GM21576 (cell line): Measurements from ENCODE around the gene QPCTL.

Experiments used
- ATAC-seq: cut with Tn5 transposase; IDR thresholded peaks from one replicate; pipeline ENCODE4 v1.9.1; 2021; ENCODE audit warnings: mild to moderate bottlenecking, moderate library complexity; ENCODE audit not compliant: unreplicated experiment

Gene QPCTL

GRCh38 chr19:45692187-45693105 lies at the start of gene QPCTL:
Gene QPCTL, plus strand, starts transcription at chr19:45692666. Its CDS starts 38 bp downstream, at chr19:45692704.
- ATAC-seq: peak; percentile 81

DNA sequence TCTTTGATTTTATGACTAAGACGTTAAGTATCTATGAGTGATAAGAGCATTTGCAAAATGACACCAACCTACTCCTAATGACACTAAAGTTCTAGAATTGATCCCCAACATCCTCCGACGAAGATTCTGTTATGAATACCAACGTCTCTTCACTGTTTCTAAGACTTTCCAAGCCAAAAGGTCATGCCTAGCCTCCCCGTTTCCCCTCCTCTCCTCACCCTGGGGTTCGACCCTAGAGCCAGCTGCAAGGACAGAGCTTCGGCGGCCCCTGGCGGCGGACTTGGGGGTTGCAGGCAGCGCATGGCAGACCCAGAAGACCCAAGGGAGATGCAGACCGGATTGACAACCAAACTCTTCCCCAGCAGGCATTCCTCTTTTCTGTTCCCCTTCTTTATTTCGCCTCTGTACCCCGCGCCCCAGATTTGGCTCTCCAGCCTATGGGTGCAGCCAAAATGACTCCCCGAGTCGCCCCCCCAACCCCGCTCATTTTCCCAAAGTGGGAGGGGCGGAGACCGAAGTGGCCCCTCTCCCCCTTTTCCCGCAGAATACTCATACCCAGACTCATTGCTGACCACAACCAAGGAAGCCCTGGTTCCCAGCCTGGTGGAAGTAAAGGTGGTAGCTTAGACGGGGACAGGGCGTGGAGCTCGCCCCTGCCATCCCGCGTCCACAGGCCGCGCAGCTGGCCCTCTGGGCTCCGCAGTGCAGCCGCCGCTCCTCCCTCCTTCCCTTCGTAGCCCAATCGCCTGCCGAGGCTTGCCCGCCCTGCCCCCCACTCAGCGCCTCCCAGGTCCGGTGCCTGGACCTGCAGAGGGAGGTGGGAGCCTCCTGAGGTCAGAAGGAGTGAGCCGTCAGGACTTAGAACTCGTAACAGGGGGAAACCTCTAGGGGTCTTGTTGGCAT lies 49.2 kb upstream of the QPCTL start:
- peak; percentile 26 for ATAC-seq

GRCh38 chr19:45643927-45644771 lies 48.3 kb upstream of the QPCTL start:
- ATAC-seq: no peak

DNA sequence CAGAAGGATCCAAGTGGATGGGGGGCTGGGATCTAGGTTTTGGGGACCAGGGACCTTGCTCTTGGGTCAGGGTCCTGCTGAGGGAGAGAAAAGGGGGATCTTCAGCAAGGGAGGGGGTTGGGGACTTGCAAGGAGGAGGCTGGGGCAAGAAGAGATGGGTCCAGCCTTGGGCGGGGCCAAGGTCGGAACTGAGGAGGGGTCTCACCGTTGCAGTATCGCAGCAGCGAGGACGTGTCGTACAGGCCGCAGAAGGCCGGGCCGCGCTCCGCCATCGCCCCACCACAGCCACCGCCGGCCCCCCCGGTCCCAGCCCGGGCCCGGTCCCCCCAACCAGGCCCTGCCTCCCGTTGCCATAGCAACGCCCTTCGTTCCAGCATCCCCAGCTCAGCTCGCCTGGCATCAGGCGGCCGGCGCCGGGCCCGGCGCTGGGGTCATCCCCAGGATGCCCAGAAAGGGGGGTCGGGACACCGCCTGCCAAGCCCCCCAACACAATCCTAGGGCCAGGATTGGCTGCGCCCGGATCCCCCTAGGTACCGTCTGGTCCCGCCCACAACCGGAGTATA lies 47.3 kb upstream of the QPCTL start:
- no peak for ATAC-seq

GRCh38 chr19:45645631-45646344 lies 46.7 kb upstream of the QPCTL start:
- no peak for ATAC-seq

- no peak for ATAC-seq
Observed at GRCh38 chr19:45646345-45646698, 46.1 kb upstream of the QPCTL start.

DNA sequence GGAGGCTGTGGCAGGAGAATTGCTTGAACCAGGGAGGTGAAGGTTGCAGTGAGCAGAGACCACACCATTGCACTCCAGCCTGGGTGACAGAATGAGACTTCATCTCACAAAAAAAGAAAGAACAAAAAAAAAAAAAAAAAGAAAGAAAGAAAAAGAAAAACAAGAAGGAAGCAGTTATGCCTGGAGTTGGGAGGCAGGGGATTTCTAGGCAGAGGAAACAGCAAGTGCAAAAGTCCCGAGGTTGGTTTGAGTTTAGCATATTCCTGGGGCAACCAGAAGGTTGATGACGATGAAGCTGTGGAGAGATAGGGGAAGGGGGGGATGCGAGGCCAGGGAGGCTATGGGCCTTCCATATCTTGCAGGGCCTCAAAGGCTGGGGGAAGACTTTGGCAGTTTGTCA lies 41.7 kb upstream of the QPCTL start:
- no peak for ATAC-seq

GRCh38 chr19:45653634-45654033 lies 38.8 kb upstream of the QPCTL start:
- no peak for ATAC-seq

DNA sequence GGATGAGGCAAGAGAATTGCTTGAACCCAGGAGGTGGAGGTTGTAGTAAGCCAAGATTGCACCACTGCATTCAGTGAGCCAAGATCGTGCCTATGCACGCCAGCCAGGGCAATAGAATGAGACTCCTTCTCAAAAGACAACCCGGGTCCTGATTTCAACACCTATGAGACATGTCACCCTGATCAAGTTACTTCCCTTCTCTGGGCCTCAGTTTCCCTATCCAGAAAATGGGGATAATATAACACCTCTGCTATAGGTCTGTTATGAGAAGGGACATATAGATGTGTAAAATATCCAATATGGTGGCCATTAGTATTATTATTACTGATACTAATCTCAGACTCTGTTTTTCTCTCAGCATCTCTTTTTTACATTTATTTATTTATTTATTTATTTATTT lies 37.4 kb upstream of the QPCTL start:
- no peak for ATAC-seq

GRCh38 chr19:45657520-45658167 lies 34.8 kb upstream of the QPCTL start:
- no peak for ATAC-seq

- no peak for ATAC-seq
Observed at GRCh38 chr19:45659096-45659729, 33.3 kb upstream of the QPCTL start.

DNA sequence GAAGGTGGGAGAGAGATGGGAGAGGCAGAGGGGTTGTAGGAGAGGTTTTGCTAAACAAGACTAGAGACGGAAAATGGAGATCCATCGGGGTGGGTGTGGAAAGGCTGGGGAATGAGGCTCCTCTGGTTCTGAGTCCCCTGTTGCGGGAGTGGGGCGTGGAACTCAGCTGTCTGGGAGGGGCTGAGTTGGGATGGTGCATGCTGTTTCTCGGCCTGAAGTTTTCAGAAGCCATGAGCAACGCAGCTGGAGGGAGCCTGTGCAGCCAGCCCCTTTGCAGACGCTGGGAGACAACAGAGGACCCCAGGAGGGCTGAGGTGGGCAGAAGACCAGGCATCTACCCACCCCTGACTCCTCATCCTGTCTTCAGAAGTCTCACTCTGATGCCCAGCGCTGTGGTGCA lies 31.8 kb upstream of the QPCTL start:
- ATAC-seq: no peak

GRCh38 chr19:45663800-45664199 lies 28.7 kb upstream of the QPCTL start:
- no peak for ATAC-seq

GRCh38 chr19:45664575-45664974 lies 27.9 kb upstream of the QPCTL start:
- no peak for ATAC-seq

DNA sequence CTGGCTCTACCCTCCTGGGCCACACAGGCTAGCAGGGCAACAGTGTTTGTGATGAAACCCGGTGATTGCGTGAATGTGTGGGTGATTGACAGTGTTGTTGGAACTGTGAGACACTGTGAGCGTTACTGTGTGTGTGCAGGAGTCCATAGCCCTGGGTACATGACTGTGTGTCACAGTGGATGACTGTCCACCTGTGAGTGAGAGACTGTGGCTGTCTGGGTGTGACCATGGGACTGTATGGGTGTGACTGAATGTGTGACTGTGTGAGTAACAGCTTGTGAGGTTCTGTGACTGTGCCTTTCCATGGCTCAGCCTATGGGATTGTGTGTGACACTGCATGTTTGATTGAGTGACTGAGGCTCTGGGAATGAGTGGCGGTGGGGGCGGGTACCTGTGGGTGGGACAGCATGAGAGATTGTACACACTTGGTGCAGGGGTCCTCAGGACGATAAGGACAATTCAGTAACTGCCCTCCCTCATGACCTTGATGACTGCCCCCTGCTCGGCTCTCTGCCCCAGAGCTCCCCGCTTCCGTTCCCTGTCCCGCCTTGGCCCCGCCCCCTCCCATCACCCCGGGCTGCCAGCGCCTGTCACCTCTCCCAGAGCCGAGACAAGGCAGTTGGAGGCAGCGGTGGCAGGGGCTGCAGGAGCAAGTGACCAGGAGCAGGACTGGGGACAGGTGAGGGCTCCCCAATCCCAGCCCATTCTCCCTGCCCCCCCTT lies 24.7 kb upstream of the QPCTL start, which contains the start of gene GIPR:
Gene GIPR, plus strand, starts transcription at position 602 of the 722 bp plus-strand sequence. CDS start 1,300 bp downstream, outside the sequence.
- no peak for ATAC-seq

- peak; percentile 6 for ATAC-seq
Observed at GRCh38 chr19:45668342-45668871, 24.1 kb upstream of the QPCTL start.

- ATAC-seq: peak; percentile 45
Observed at GRCh38 chr19:45670670-45671453, 21.6 kb upstream of the QPCTL start.
